GM21390 (cell line): ENCODE data around the gene SLC39A6.
"Not testable (repeated sequence)": the region's sequence is repeated elsewhere in the genome, so short reads cannot be mapped to it uniquely, and the experiment has no call there.

Experiments used
- ATAC-seq: cut with Tn5 transposase; IDR thresholded peaks from one replicate; pipeline ENCODE4 v1.9.1; 2021; ENCODE audit not compliant: unreplicated experiment

Gene SLC39A6

GRCh38 chr18:36129300-36130038 is at the start of gene SLC39A6, which contains the start of gene ELP2:
TSS of gene SLC39A6 (minus strand) at chr18:36129340. CDS start at chr18:36127007, 2,333 bp downstream.
TSS of gene ELP2 (plus strand) at chr18:36129899. CDS start at chr18:36129934, 35 bp downstream.
- peak; percentile 91 for ATAC-seq

- no peak for ATAC-seq
Measured at GRCh38 chr18:36177913-36178312, 48.8 kb upstream of the SLC39A6 start.

- ATAC-seq, result no peak
Measured at GRCh38 chr18:36176711-36177110, 47.6 kb upstream of the SLC39A6 start.

GRCh38 chr18:36176177-36176584 is 47.0 kb upstream of the SLC39A6 start:
- ATAC-seq, result no peak

GRCh38 chr18:36175481-36175880 is 46.3 kb upstream of the SLC39A6 start:
- ATAC-seq, result no peak

- no peak for ATAC-seq
Measured at GRCh38 chr18:36169938-36170337, 40.8 kb upstream of the SLC39A6 start.

- ATAC-seq, result not testable (repeated sequence)
Measured at GRCh38 chr18:36168296-36168695, 39.2 kb upstream of the SLC39A6 start.

- ATAC-seq, result no peak
Measured at GRCh38 chr18:36167692-36168218, 38.6 kb upstream of the SLC39A6 start.

- ATAC-seq, result no peak
Measured at GRCh38 chr18:36162981-36163380, 33.8 kb upstream of the SLC39A6 start.

GRCh38 chr18:36160959-36161371 is 31.8 kb upstream of the SLC39A6 start:
- ATAC-seq, result no peak

GRCh38 chr18:36158266-36158867 is 29.2 kb upstream of the SLC39A6 start:
- ATAC-seq, result no peak

GRCh38 chr18:36157441-36157840 is 28.3 kb upstream of the SLC39A6 start:
- no peak for ATAC-seq

GRCh38 chr18:36155851-36156757 is 27.0 kb upstream of the SLC39A6 start:
- no peak for ATAC-seq

- ATAC-seq, result no peak
Measured at GRCh38 chr18:36153771-36154170, 24.6 kb upstream of the SLC39A6 start.

GRCh38 chr18:36153203-36153602 is 24.1 kb upstream of the SLC39A6 start:
- no peak for ATAC-seq

- no peak for ATAC-seq
Measured at GRCh38 chr18:36152781-36153180, 23.6 kb upstream of the SLC39A6 start.

GRCh38 chr18:36149514-36150289 is 20.6 kb upstream of the SLC39A6 start:
- ATAC-seq, result peak; percentile 97

- no peak for ATAC-seq
Measured at GRCh38 chr18:36143391-36143790, 14.3 kb upstream of the SLC39A6 start.

- no peak for ATAC-seq
Measured at GRCh38 chr18:36142751-36143150, 13.6 kb upstream of the SLC39A6 start.

- no peak for ATAC-seq
Measured at GRCh38 chr18:36141576-36141975, 12.4 kb upstream of the SLC39A6 start.
